ENCODE results near the gene NSUN3.
"Not testable (repeated sequence)": the region's sequence is repeated elsewhere in the genome, so short reads cannot be mapped to it uniquely, and the experiment has no call there.

NSUN3 gene

DNA sequence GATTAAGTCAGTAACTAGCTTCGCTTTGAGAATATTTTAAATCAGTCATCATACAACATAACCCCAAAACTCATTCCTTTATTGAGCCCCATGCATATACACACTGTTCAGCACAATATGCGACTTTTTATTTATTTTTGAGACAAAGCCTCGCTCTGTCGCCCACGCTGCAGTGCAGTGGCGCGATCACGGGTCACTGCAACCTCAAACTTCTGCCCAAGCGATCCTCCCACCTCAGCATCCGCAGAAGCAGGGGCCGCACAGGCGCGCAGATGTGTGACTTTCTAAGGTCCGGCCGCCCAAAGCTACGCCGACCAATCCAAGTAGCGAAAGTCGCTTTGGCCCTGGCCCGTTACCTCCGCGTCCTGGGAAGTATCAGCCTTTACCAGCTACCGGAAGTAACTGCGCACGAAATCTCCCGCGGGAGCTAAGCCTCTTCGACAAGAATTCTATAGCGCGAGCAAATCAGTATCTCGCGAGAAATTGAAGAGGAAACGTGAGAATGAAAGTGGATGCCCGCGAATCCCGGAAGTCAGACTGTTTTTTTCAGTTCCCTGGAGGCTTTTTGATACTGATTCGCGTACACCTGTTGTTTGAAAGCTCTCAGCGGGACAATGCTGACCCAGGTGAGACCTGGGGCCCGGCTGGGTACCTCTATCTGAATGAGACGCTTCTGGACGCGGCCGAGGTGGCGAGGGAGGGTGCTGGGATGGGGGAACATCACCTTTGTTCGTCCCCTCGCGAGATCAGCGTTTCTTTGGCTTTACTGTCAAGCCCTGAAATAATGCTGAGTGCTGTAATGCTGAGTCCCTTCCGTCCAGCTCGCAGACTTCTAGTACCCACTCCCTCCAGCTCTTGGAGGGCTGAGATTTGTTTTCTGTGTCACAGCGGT is at the start of gene NSUN3, which contains the start of gene DHFR2:
TSS of gene NSUN3 (plus strand) at position 549 of the 892 bp plus-strand sequence. CDS start at position 615, 66 bp downstream.
TSS of gene DHFR2 (minus strand) at position 404 of the 892 bp plus-strand sequence. CDS start 1,405 bp downstream, outside the sequence.
- DNase-seq: peak; percentile 99

DNA sequence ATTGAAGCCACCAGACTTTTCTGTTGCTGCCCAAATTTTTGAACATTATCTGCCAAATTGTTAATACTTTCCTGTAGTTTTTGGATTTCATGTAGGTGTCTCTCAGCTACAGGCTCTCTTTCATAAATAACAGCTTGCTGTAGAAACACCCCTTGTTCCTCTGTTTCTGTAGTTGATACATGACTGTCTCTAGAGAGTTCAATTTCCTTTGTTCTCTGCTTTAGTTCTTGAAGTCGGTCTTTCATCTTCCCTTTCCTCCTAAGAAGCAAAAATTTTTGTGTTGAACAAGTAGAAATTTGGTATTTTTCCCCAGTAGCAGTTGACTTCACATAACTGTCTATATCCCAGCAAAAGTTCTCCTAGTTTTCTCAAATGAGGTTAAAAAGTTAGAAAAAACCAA is 47.8 kb upstream of the NSUN3 start:
- no peak for DNase-seq

DNA sequence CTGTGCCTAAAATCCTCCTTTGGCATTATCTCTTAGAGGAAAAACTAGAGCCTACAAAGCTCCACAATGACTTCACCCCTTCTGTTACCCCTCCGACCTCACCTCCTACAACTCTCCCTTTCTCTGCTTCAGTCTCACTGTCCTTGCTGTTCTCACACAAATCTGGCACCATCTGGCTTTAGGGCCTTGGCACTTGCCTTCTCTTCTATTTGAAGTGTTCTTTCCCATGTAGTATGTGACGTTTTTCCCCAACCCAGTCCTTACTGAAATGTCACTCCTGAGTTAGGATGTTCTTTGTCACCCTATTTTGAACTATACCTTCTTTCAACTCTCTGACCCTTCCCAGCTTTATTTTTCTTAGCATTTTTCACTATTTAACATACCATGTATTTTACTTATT is 43.2 kb upstream of the NSUN3 start:
- DNase-seq: no peak

DNA sequence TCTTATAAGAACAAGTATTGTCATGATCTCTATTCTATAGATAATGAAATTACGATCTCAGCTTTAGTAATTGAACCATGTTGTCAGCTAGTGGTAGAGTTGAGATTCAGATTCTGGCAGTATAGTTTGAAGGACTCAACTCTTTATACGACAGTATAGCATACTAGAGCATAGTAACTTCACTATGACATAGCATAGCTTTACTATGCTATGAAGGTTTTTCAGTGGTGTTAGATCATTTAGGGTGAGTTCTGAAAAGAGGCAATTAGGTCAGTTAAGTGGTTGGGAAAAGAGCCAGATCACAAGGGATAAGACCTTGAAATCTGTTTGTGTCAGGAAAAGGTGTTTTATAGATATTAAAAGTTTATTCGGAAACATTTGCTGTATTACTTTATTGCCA is 42.6 kb upstream of the NSUN3 start:
- DNase-seq: no peak

DNA sequence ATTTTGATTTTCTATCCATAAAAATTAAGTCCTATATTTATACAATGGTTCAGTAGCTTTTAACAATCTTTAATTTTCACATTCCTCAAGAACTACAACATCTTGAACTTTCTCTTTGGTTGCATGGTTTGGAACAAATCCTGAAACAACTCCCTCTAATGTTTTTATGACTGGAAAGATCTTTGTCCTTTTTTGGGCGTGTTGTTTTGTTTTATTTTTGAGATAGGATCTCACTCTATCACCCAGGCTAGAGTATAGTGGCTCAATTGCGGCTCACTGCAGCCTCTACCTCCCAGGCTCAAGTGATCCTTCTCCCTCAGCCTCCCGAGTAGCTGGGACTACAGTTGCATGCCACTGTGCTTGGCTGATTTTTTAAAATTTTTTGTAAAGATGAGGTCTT is 38.5 kb upstream of the NSUN3 start:
- no peak for DNase-seq

DNA sequence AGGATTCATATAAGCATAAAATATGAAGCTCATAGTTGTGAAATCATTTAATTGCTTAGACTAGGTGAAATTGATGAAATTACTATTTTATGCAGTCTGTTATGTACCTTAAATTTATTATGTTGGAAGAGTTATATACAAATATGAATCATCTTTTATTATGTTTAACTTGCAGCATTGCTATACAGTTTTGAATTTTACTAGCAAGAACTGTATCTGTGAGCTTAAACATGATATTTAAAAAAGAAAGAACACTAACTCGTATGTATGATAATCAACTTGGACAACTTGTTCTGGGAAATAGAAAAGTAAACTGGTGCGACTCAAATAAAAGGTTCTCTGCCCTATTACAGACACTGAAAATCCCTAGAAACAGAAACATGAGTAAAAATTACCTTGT is 36.2 kb upstream of the NSUN3 start:
- DNase-seq: no peak

DNA sequence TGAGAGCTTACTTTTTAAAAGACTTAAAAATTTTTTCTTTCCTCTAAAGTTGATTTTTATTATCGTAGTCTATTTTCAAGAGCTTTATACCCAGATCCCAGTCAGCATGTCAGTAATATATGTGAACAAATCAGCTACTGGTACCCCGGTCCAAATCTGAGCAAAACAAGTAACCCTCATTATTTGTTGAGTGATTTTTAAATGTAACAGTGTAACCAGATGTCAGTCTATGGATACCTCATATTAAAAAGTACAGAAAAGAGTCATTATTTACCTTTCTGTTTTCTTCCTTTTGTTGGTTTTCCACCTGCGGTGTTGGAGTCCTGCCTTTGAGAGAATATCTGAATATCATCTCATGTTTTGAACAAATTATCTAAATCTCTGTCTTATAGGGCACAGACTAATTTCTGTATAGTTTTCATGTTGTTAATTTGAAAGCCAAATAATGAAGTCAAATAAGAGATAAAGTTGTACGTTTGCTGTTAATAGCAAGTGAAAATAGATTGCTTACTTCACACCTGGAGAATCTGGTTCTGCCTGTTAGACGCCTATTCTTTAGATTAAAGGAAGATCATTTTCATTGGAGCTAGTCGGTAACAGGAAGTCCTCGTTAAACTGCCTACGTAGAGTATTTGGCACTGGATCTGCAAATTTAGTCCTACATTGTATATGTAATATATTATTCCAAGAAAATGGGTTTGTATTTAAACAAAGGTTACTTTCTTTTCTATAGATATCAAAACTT is 34.6 kb upstream of the NSUN3 start, which contains the start of gene STX19:
TSS of gene STX19 (minus strand) at position 505 of the 745 bp plus-strand sequence. CDS start 13,328 bp downstream, outside the sequence.
- no peak for DNase-seq

DNA sequence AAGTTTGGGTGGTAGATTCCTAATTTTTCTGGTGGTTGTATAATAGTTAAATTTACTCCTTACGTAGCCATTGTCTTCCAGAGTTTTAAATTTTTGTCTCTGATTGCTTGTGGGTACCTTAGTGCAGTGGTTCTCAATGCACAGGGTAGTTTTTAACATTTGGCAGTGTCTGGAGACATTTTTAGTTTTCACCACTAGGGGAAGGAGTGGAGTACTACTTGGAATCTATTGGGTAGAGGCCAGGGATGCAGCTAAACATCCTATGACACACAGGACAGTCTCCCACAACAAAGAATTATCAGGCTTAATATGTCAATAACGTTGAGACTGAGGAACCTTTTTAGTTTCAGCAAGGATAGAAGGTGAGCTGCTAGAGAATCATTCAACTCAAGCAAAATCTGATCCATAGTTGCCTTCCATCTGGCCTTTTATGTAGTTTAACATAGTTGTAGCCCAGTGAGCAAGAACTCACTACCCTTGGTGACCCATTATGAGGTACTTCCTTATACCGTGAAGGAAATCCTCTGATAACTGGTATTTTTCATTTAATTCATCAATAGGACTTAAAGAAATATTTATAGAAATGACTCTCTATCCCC is 25.9 kb upstream of the NSUN3 start:
- DNase-seq: peak; percentile 67

DNA sequence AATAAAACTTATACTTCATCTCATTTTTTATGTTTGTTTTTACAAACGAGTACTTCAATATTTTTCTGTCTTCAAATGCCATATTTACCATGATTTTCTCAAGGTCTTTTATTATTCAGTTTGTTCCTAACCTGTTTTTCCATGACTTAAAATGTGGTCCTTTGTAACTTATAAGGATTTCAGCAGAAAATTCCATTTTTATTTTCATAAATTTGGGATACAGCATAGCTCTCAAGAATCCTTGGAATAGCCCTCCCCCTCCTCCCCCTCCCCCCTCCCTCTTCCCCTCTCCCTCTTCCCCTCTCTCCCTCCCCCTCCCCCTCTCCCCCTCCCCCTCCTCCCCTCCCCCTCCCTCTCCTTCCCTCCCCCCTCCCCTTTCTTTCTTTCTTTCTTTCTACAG is 19.6 kb upstream of the NSUN3 start:
- no peak for DNase-seq

DNA sequence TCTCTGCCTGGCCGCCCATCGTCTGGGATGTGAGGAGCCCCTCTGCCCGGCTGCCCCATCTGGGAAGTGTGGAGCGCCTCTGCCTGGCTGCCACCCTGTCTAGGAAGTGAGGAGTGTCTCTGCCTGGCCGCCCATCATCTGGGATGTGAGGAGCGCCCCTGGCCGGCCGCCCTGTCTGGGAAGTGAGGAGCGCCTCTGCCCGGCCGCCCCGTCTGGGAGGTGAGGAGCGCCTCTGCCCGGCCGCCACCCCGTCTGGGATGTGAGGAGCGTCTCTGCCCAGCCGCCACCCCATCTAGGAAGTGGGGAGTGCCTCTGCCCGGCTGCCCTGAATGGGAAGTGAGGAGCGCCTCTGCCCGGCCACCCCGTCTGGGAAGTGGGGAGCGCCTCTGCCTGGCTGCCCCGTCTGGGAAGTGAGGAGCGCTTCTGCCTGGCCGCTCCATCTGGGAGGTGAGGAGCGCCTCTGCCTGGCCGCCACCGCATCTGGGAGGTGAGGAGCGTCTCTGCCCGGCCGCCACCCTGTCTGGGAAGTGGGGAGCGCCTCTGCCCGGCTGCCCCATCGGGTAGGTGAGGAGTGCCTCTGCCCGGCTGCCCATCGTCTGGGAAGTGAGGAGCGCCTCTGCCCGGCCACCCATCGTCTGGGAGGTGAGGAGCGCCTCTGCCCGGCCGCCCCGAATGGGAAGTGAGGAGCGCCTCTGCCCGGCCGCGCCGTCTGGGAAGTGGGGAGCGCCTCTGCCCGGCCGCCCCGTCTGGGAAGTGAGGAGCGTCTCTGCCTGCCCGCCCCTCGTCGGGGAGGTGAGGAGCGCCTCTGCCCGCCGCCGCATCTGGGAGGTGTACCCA is 18.5 kb upstream of the NSUN3 start:
- not testable (repeated sequence) for DNase-seq

DNA sequence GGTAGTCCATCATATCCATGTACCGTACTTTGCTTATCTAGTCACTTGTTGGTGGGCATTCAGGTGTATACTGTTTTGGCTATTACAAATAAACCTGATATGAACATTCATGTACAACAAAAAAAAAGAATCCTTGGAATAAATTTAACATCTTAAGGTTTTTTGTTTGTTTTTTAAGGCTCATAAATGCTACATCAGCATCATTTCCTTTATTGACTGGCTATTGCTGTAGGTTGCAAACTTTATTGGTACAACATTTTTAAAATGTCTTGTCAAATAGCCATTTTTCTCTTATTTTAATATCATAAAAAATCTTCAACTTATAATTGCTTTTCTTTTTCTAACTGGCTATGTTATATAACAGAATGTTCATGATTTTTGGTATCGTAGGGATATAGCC is 16.3 kb upstream of the NSUN3 start:
- no peak for DNase-seq

DNA sequence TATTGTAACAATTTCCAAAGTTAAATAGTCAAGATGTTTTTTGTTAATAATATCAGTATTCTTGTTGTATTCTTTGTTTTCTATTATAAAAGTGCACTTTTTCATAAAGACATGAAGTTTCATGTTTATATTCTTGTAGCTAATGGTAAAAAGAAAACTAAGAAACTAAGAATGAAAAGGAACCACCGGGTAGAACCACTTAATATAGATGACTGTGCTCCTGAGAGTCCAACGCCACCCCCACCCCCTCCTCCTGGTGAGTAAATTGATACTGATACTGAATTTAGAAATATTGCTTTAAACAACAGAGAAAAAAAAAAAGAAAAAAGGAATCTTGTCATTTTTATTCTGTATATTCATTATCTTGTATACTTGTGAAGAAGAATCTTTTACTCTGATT is 13.6 kb upstream of the NSUN3 start:
- DNase-seq: no peak

DNA sequence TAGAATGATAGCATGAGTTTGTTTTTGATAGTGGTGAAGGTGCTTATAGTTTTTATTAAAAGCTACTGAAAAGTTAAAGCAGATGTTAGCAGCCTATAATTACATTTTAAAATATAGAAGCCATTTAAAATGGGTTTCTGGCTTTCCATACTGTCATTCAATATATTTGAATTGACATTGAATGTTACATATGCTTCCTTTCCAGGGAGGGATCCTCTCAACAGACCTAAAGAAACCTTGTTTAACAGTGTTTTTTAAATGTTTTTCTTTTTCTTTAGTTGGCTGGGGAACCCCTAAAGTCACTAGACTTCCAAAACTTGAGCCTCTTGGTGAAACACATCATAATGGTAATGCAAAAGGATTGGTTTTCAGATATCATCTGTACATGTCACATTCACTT is 12.3 kb upstream of the NSUN3 start:
- DNase-seq: no peak

DNA sequence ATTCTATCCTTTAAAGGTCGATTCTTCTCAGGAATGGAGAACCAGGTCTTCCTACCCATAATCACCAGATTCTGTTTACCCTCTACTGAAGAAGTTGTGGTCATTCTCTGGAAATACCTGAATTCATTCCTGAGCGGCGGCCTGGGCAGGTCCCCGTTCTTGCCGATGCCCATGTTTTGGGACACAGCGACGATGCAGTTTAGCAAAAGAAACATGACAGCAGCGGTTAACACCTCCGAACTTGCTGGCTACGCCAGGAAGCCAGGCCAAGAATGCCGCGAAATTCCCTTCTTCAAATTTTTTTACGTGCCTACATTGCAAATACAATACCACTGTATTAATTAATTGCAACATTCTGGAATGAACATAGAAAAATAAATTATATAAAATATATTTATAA is 1.6 kb upstream of the NSUN3 start:
- DNase-seq: no peak

DNA sequence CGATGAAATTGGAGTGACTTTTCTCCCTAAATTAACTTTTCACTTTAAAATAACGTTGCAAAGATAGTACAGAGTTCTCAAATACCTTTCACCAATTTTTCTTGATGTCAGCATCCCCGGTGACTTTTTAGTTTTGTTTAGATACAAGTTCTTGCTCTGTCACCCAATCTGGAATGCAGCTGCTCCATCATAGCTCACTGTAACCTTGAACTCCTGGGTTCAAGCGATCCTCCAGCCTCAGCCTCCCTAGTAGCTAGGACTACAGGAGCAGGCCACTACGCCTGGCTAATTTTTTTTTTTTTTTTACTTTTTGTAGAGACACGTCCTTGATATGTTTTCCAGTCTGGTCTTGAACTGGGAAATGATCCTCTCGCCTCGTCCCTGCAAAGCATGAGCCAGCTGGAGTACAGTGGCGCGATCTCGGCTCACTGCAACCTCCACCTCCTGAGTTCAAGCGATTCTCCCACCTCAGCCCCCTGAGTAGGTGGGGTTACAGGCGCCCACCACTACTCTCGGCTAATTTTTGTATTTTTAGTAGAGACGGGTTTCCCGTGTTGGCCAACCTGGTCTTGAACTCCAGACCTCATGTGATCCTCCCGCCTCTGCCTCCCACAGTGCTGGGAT is 747 bp downstream of the NSUN3 start:
- DNase-seq: peak; percentile 27

DNA sequence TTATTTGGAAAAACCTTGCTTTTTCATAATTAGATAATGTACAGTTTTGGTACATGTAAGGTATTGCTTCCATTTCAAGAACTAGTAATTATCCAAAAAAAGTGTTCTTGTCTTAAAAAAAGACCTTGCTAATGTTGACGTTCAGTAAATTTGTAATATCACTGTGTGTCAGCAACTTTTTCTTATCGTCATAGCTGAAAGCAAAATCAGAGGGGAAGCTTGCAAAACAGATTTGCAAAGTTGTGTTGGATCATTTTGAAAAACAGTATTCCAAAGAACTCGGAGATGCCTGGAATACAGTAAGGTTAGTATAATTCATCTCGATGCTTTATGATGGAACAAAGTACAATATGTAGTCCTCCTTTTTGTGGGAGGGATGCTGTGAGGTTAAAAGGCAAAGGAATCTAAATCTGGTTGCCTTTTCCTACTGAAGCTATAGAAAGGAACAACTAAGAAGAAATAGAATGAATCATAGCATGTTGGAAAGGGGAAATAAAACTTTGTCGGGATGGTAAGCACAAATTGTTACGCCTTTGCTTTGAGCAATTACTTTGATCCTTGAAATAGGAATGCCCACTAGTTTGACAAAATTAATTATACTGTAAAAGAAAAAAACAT is 1.5 kb downstream of the NSUN3 start:
- peak; percentile 35 for DNase-seq

DNA sequence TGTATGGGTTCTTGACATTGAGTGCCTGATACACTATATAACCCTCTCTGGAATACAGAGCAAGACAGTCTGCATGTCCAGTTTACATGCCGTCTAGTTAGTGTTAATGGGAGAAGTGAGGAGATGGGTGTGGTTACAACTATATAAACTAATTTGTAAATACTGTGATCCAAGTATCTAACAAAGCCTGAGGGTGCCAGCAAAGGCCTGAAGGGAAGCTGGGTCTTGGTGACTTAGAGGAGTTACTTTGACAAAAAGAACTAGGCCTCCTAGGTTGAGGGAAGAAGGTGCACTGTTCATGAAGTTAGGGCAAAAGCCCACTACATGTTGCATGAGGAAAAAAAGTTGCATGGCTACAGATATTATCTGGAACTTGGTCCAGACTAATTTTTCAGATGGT is 2.3 kb downstream of the NSUN3 start:
- no peak for DNase-seq

DNA sequence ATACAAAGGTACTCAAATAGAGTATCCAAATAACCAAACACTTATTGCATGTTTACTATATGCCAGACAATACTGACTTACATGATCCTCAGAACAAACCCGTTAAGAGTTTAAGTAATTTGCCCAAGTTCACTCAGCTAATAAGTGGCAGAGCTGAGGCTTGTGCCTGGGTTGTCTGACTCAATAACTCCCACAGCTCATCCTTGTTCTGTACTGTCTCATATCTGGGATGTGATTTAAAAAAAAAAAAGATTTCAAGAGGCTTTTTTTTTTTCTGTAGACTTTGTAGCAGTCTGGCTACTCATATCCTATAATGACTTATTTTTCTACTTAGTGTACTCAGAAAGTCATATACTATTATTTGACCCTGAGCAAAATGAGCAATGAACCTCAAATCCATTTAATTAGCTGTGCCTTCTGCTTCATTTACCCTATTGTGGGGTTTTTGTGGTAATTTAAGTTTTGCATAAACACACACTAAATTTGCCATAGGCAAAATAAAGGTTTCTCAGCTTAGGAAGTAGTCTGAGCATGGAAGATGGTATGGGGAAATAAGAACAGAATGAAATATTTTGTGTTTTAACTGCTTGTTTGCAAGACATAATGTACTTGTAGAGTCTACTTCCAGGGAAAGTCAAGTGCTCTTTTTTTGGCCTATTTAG is 3.1 kb downstream of the NSUN3 start:
- DNase-seq: no peak

DNA sequence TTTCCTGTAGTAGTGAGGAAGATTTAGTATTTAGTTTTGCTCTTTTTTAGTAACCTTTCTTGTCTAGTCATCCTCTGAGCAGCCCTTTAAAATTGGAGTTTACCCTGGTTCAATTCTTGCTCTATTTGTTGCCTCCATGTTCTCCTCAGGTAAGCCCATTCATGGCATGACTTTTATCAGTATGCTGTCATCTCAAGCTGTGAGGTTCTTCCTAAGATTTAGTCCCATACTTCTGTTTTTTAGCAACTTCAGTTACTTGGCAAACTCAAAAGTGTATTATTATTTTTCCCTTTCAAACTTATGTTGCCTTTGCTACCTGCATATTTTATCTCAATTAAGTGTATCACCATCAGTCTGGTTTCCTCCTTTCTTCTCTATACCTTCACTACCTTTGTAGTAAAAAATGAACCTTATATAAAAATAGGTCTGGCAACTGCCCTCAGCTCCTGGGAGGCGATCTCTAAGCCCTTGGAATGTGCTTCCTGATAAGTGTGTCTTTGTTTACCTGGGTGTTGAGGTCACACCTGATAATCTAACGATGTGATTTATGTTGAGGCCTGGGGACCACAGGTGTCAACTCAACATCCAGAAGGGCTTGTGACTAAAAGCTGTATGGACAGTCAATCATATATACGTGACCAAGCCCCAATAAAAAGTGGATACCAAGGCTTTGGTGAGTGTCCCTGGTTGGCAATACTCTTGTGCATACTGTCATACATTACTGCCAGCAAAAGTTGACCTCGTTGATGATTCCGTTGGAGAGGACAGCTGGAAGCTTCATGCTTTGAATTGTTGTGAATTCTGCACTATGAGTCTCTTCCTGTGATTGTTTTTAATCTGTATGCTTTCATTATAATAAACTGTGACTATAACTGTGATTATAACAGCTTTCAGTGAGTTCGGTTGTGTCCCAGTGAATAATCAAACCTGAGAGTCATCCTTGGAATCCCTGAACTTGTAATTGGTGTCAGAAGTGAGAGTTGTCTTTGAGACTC is 3.9 kb downstream of the NSUN3 start:
- DNase-seq: no peak
